ACC112 (cell line): ENCODE measurements around the gene TMEM170A.
"Not testable (repeated sequence)": the region's sequence is repeated elsewhere in the genome, so short reads cannot be mapped to it uniquely, and the experiment has no call there.

Experiments
- H2AFZ ChIP-seq: fragments of 200-600 bp; sonication (generic); one replicate; pipeline ENCODE4 v1.6.0; 2017; ENCODE audit warnings: antibody characterized with exemption, low read length; ENCODE audit not compliant: unreplicated experiment
- H3K27ac ChIP-seq: fragments of 200-600 bp; sonication (generic); 2 replicates; pipeline ENCODE4 v1.5.1; 2014; ENCODE audit warnings: low read depth, mild to moderate bottlenecking, antibody characterized with exemption, low read length, moderate library complexity
- H3K27me3 ChIP-seq: fragments of 200-600 bp; sonication (generic); 2 replicates; pipeline ENCODE4 v1.6.1; 2014; ENCODE audit warnings: mild to moderate bottlenecking, antibody characterized with exemption, low read length, moderate library complexity, mixed read lengths; ENCODE audit not compliant: insufficient read depth
- H3K36me3 ChIP-seq: fragments of 200-600 bp; sonication (generic); 2 replicates; pipeline ENCODE4 v1.6.1; 2016; ENCODE audit warnings: mild to moderate bottlenecking, antibody characterized with exemption, low read length, moderate library complexity, mixed read lengths; ENCODE audit not compliant: insufficient read depth
- H3K4me1 ChIP-seq: fragments of 200-600 bp; sonication (generic); one replicate; pipeline ENCODE4 v1.6.1; 2016; ENCODE audit warnings: low read length, mixed read lengths; ENCODE audit not compliant: insufficient read depth, unreplicated experiment, control insufficient read depth
- H3K4me3 ChIP-seq: fragments of 200-600 bp; sonication (generic); 2 replicates; pipeline ENCODE4 v1.5.1; 2014; ENCODE audit warnings: mild to moderate bottlenecking, low read depth, low read length
- H3K79me2 ChIP-seq: fragments of 200-600 bp; sonication (generic); one replicate; pipeline ENCODE4 v1.6.0; 2016; ENCODE audit warnings: low read length; ENCODE audit not compliant: control insufficient read depth, unreplicated experiment, insufficient read depth

TMEM170A gene, protein sequence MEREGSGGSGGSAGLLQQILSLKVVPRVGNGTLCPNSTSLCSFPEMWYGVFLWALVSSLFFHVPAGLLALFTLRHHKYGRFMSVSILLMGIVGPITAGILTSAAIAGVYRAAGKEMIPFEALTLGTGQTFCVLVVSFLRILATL

DNA sequence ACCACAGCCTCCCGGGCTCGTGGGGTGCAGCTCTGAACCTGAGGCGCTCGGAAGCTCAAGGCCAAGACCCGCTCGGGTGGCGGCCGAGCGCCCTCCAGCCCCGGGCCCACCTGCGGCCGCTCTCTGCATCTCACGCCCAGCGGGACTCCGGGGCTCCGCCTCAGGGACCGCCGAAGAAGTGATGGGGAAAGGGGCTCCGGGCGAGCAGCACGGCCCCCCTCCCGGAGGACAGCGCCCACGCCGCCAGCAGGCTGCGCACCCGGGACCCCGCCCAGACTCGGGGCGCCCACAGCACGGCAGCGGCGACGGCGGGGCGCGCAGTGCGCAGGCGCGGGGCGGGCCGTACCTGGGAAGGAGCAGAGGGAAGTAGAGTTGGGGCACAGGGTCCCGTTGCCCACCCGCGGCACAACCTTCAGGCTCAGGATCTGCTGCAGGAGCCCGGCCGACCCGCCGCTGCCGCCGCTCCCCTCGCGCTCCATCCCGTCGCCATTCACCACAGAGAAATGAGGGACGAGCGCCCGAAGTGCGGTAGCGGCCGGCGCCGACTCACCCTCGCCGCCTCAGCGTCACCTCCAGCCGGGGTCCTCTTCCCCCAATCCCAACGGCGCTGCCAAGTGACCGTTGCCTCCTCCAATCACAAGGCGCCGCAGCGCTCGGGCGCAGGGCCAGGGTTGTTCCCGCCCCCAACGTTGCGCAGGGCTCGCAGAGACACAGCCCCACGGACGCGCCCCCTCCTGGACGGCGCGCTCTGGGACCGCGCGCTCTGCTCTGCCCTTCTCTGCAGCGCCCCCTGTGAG, at the start of gene TMEM170A:
TMEM170A (minus strand) TSS at position 568 of the 797 bp plus-strand sequence; CDS start at position 479, 89 bp downstream.
- peak within 1 kb of the TSS; percentile 67 for H3K27ac ChIP-seq
- peak within 1 kb of the TSS; percentile 89 for H2AFZ ChIP-seq
- H3K27me3 ChIP-seq = no peaks in the 10 kb centered on the region

DNA sequence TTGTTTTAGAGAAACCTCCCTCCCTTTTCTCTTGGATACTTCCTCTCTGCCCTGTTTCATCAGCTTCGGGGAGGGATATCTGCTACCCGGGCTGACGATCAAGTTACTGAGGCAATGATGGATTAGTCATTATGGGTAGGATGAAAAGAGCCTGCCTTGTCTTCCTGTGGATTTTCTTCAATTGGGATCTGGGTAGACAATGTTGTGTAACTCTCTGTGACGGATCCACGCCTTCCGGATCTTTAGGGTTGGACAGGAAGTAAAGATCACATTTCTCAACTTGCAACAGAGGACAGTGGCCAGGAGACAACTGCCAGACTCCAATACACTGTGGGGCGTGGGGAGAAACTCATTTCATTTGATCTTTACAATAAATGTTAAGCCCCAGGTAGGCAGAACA, 42.1 kb upstream of the TMEM170A start:
- H3K36me3 ChIP-seq = no peaks in the 10 kb centered on the region
- H3K27ac ChIP-seq = peak overlapping the region; percentile 93
- H3K27me3 ChIP-seq = no peaks in the 10 kb centered on the region
- peak overlapping the region; percentile 42; the same call in 1 of the 2 replicates for H3K4me3 ChIP-seq
- peak overlapping the region; percentile 29 for H2AFZ ChIP-seq
- no peaks in the 10 kb centered on the region for H3K79me2 ChIP-seq
- peaks cover 27% of the 10 kb centered on the region for H3K4me1 ChIP-seq

More for the DNA sequence above, at the start of gene TMEM170A:
- Histone ChIP-seq H3K4me3 (peak within 1 kb of the TSS; percentile 94), H3K36me3 (no peaks in the 10 kb centered on the region), H3K79me2 (peaks cover 48% of the 10 kb centered on the region), H3K4me1 (peaks cover 5% of the 10 kb centered on the region)

DNA sequence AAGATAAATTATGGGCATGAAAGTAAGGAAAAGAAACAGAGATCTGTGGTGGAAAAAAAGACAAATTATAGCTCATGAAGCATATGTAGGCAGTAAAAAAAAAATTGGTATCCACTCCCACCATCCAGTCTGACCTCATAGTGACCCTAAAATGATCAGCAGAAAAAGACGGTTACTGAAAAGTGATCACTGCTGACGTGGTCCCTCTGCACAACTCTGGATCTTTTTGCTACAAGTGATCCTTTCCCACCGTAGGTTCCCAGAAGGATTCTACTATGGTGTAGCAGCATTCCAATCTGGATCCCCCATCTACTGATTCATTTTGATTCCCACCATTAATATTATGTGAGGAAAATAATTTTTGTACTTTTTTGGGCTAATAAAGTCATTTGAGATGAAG, 41.6 kb upstream of the TMEM170A start:
- H3K4me1 ChIP-seq = peaks cover 27% of the 10 kb centered on the region
- H3K27me3 ChIP-seq = no peaks in the 10 kb centered on the region
- peak overlapping the region; percentile 57 for H2AFZ ChIP-seq
- H3K36me3 ChIP-seq = no peaks in the 10 kb centered on the region
- H3K27ac ChIP-seq = peak overlapping the region; percentile 93
- H3K4me3 ChIP-seq = peak overlapping the region; percentile 42; the same call in 1 of the 2 replicates
- H3K79me2 ChIP-seq = no peaks in the 10 kb centered on the region

DNA sequence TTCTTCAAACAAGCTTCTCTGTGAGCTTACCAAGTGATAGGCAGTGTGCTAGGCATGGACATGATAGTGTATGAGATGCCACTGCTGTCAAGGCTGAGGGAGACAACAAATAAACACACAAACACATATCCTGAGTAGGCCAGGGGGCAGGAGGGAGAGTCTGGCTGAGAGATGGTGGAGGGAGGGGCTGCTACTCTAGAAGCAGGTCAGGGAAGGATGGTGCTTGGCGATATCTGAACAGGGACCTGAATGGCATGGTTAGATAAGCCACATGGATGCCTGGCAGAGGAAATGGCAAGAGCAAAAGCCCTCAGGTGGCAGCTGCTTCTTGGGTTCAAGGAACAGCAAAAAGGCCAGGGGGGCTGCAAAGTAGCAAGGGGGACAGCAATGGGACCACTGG, 39.3 kb upstream of the TMEM170A start:
- no peaks in the 10 kb centered on the region for H3K36me3 ChIP-seq
- no peak overlapping the region for H2AFZ ChIP-seq
- H3K27me3 ChIP-seq = no peaks in the 10 kb centered on the region
- no peak overlapping the region for H3K4me3 ChIP-seq
- no peaks in the 10 kb centered on the region for H3K79me2 ChIP-seq
- H3K4me1 ChIP-seq = peaks cover 27% of the 10 kb centered on the region
- H3K27ac ChIP-seq = no peak overlapping the region

DNA sequence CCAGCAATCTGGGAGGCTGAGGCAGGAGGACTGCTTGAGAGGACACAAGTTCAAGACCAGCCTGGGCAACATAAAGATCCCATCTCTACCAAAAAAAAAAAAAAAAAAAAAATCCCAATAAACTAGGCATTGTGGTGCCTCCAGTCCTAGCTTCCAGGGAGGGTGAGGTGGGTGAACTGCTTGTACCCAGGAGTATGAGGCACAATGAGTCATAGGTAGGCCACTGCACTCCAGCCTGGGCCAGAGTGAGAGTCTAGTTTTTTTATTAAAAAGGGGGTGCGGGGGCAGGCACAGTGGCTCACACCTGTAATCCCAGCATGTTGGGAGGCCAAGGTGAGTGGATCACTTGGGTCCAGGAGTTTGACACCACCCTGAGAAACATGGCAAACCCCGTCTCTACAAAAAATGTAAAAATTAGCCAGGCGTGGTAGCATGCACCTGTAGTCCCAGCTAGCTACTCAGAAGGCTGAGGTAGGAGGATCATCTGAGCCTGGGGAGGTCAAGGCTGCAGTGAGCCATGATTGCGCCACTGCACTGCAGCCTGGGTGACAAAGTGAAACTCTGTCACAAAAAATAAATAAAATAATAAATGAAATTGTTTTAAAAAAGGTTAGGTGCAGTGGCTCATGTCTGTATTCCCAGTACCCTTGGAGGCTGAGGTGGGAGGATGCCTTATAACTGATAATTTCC, 38.6 kb upstream of the TMEM170A start:
- H3K27me3 ChIP-seq = no peaks in the 10 kb centered on the region
- H3K79me2 ChIP-seq = no peaks in the 10 kb centered on the region
- H3K27ac ChIP-seq = no peak overlapping the region
- H3K4me1 ChIP-seq = peaks cover 27% of the 10 kb centered on the region
- H3K36me3 ChIP-seq = no peaks in the 10 kb centered on the region
- no peak overlapping the region for H3K4me3 ChIP-seq
- no peak overlapping the region for H2AFZ ChIP-seq

DNA sequence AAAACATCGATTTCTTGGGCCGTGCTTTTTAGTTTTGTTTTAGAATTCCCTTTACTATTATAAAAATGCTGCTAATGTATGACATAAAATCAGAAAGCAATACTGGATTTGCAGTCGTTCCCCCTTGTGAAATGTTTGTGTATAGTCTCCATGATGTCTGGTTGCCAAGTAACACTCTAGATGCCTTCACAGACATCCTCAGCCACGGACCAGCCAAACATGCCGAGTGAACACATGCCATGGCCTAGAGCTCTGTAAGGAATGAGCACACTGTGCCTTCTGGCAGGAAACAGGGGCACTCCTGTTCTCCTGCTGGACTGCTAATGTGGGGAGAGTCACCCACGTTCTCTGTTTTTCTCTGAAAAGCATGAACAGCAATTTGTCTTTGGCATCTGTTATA, 37.3 kb upstream of the TMEM170A start:
- H3K79me2 ChIP-seq, H3K36me3 ChIP-seq, H3K27me3 ChIP-seq: not testable (repeated sequence)
- Histone ChIP-seq H3K27ac (peak overlapping the region; percentile 55), H3K4me1 (peaks cover 25% of the 10 kb centered on the region), H3K4me3 (0 out of 2 replicates have a peak overlapping the region, but pooled peaks have one; percentile 2), H2AFZ (peak overlapping the region; percentile 17)

DNA sequence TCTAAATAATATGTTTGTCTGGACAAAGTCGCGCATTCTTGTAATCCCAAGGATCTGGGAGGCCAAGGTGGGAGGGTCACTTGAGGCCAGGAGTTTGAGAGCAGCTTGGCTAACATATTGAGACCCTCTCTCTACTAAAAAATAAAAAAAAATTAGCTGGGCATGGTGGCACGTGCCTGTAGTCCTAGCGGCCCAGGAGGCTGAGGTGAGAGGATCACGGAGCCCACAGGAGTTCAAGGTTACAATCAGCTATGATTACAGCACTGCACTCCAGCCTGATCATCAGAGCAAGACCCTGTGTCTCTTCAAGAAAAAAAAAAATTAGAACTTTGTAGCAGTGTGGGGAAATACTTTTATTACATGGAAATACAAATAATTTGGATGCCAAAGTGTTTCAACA, 36.9 kb upstream of the TMEM170A start:
- H3K4me3 ChIP-seq = 0 out of 2 replicates have a peak overlapping the region, but pooled peaks have one; percentile 2

DNA sequence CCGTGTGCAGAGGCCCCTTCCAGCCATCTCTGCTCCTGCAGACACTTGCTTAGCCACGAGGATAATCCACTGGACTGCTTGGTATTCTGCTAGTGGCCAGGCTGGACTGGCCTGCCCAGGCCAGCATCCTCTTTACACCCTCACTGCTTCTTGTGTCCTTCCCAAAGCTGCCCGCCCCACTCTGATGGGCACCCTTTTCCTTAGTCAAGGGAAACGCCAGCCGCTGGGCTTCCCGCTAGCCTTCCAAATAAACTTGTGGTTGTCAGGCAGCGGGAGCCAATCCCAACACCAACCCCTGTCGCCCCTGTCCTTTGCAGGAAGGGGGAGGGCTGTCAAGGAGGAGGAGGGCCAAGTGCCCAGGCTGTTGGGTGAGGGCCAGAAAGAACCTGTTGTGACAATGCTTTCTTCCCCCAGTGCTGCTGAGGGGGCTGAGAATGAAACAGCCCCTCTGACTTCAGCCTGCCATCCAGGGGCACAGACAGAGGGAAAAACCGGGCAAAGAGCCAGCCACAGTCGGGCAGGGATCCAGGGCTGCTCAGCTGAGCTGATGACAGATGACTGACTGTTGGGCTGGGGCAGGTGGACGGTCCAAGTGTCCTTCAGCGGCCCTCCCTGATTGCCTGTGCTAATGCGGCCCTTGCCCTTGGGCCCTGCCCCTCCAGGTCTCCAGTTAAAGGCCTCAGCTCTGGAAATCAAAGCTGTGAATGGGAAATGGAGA, 34.3 kb upstream of the TMEM170A start:
- H3K36me3 ChIP-seq, H3K27me3 ChIP-seq, H3K4me3 ChIP-seq, H2AFZ ChIP-seq, H3K27ac ChIP-seq, H3K79me2 ChIP-seq: not testable (repeated sequence)
- H3K4me1 ChIP-seq = peaks cover 17% of the 10 kb centered on the region

More for the DNA sequence above, 36.9 kb upstream of the TMEM170A start:
- Histone ChIP-seq H3K27me3 (no peaks in the 10 kb centered on the region), H3K27ac (peak overlapping the region; percentile 55), H2AFZ (peak overlapping the region; percentile 17), H3K4me1 (peaks cover 20% of the 10 kb centered on the region), H3K79me2 (no peaks in the 10 kb centered on the region), H3K36me3 (no peaks in the 10 kb centered on the region)

DNA sequence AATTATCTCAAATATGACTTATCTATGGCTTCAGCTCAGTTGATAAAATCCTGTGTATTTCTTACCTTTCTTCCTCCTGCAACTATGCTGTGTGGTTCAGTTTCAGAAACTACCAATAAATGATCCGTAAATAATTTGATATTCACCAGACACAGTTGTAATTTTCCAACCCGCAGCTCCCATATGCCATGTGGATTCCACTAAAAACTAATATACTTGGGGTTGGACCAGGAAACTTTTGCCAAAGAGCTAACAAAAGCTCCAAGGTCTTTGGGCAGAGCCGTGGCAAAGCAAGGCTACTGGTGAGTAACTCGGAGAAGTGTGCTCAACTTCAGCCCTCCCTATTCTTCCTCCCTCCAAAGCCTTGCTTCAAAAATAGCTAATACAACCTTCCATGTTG, 33.1 kb upstream of the TMEM170A start:
- H3K4me1 ChIP-seq = peaks cover 11% of the 10 kb centered on the region

DNA sequence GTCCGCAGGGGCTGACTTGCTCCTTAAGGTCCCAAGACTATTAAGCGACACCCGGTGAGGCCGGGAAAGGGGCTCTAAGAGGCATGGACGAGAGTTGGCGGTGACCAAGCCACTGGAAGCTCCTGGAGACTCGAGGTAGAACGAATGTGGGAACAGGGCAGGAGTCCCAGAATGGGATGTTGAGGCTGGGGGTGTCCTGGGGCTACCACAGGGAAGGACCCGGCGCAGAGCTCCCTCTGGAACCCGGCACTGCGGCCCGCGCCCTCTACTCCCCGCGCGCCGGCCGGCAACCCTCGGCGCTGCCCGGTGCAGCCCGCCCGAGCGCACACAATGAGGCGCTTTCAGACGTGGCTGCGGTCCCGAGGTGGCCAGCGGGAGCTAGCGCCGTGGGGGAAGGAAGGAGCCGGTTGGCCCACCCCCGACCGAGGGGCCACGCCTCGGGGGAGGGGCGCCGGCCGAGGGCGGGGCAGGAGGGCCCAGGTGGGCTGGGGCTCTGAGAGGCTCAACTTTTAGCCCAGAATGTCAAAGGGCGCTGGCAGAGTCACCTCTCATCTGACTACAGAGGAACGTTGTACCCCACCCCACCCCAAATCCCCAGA, 30.7 kb upstream of the TMEM170A start, which contains the start of gene CHST6:
CHST6 (minus strand) TSS at position 366 of the 599 bp plus-strand sequence. CDS start 15,613 bp downstream, outside the sequence.
- Histone ChIP-seq H3K36me3 (no peaks in the 10 kb centered on the region), H3K4me1 (peaks cover 4% of the 10 kb centered on the region), H2AFZ (peak within 1 kb of the TSS; percentile 77), H3K27me3 (0 out of 2 replicates have a peak, but pooled peaks cover 5% of the 10 kb centered on the region), H3K79me2 (no peaks in the 10 kb centered on the region), H3K4me3 (peak within 1 kb of the TSS; percentile 80), H3K27ac (no peak within 1 kb of the TSS)

More for the DNA sequence above, 33.1 kb upstream of the TMEM170A start:
- Histone ChIP-seq H3K36me3 (no peaks in the 10 kb centered on the region), H3K27me3 (0 out of 2 replicates have a peak, but pooled peaks cover 5% of the 10 kb centered on the region), H2AFZ (no peak overlapping the region), H3K27ac (no peak overlapping the region), H3K79me2 (no peaks in the 10 kb centered on the region), H3K4me3 (no peak overlapping the region)
